NT2/D1 (cell line): ENCODE results near the gene NSUN5.

Source experiments
- SUZ12 ChIP-seq: IDR thresholded peaks from 2 replicates; pipeline ENCODE4 v1.6.1; 2011; ENCODE audit not compliant: insufficient read length, insufficient read depth; ENCODE audit errors: extremely low read depth
- YY1 ChIP-seq: IDR thresholded peaks from 2 replicates; pipeline ENCODE4 v1.6.1; 2011; ENCODE audit not compliant: insufficient read length, insufficient read depth

- no peak for TF ChIP-seq SUZ12
- no peak for TF ChIP-seq YY1
Measured at GRCh38 chr7:73332447-73332846, 23.8 kb upstream of the NSUN5 start.
